ENCODE data around the gene TNFRSF11A. TPM values are rescaled to one million over a fixed set of nuclear protein-coding genes. Genes with fewer than 3 reads are reported as not detected.

The TNFRSF11A gene
- total RNA-seq, 4 donors from 2014 or later: 2.1 to 22.7 (median 3.8) TPM

- no peak for DNase-seq (ENCODE audit: low spot score)
- no peak for TF ChIP-seq CTCF (IDR thresholded peaks at IDR 0.05)
- ATAC-seq (ENCODE audit: low FRiP score): no peak
Observed at GRCh38 chr18:62426191-62426488, 101.0 kb downstream of the TNFRSF11A start.

- ATAC-seq (ENCODE audit: low FRiP score): no peak
- TF ChIP-seq CTCF (IDR thresholded peaks at IDR 0.05): no peak
- DNase-seq (ENCODE audit: low spot score): no peak
Observed at GRCh38 chr18:62432176-62432575, 107.1 kb downstream of the TNFRSF11A start.

- DNase-seq (ENCODE audit: low spot score): no peak
Observed at GRCh38 chr18:62434798-62435197, 109.7 kb downstream of the TNFRSF11A start.

GRCh38 chr18:62435435-62436031 is 110.4 kb downstream of the TNFRSF11A start:
- no peak for ATAC-seq (ENCODE audit: low FRiP score)
- no peak for DNase-seq (ENCODE audit: low spot score)
- TF ChIP-seq CTCF (IDR thresholded peaks at IDR 0.05): no peak

More at GRCh38 chr18:62434798-62435197, 109.7 kb downstream of the TNFRSF11A start:
- ATAC-seq (ENCODE audit: low FRiP score): no peak
- TF ChIP-seq CTCF (IDR thresholded peaks at IDR 0.05): no peak

GRCh38 chr18:62436636-62437234 is 111.6 kb downstream of the TNFRSF11A start:
- no peak for TF ChIP-seq CTCF (IDR thresholded peaks at IDR 0.05)
- DNase-seq (ENCODE audit: low spot score) (no peak), ATAC-seq (ENCODE audit: low FRiP score) (peak; percentile 5)

GRCh38 chr18:62437235-62438017 is 112.3 kb downstream of the TNFRSF11A start:
- ATAC-seq (ENCODE audit: low FRiP score) (peak; percentile 97), DNase-seq (ENCODE audit: low spot score) (peak; percentile 82)
- no peak for TF ChIP-seq CTCF (IDR thresholded peaks at IDR 0.05)

GRCh38 chr18:62438018-62438329 is 112.9 kb downstream of the TNFRSF11A start:
- no peak for TF ChIP-seq CTCF (IDR thresholded peaks at IDR 0.05)
- ATAC-seq (ENCODE audit: low FRiP score): peak; percentile 48
- no peak for DNase-seq (ENCODE audit: low spot score)

All from omental fat pad (tissue), 4 donors.